ENCODE data around the gene SLC25A14. TPM values are rescaled to one million over a fixed set of nuclear protein-coding genes. Genes with fewer than 3 reads are reported as not detected.
"Not testable (repeated sequence)": the region's sequence is repeated elsewhere in the genome, so short reads cannot be mapped to it uniquely, and the experiment has no call there.

SLC25A14 gene
- total RNA-seq, 1 donor from 2014 or later, result 18.5 TPM

GRCh38 chrX:130330146-130330545, 9.6 kb upstream of the SLC25A14 start:
- Mint-ChIP-seq H3K27me3 (ENCODE audit: low read depth) (peaks cover 17% of the 10 kb centered on the region), H3K9me3 (peaks cover 3% of the 10 kb centered on the region), H3K27ac (ENCODE audit: unreplicated experiment) (no peak overlapping the region), H3K36me3 (ENCODE audit: low read depth) (no peaks in the 10 kb centered on the region), H3K4me3 (no peak overlapping the region), H3K4me1 (peaks cover 5% of the 10 kb centered on the region)
- TF ChIP-seq CTCF (conservative IDR thresholded peaks at IDR 0.05), result no peak
- no peak for DNase-seq (ENCODE audit: low read depth, low spot score)

GRCh38 chrX:130330706-130331105, 9.0 kb upstream of the SLC25A14 start:
- peaks cover 5% of the 10 kb centered on the region for H3K4me1 Mint-ChIP-seq
- no peak overlapping the region for H3K27ac Mint-ChIP-seq (ENCODE audit: unreplicated experiment)
- peaks cover 3% of the 10 kb centered on the region for H3K9me3 Mint-ChIP-seq
- H3K4me3 Mint-ChIP-seq, result no peak overlapping the region
- DNase-seq (ENCODE audit: low read depth, low spot score), result peak; percentile 22
- no peaks in the 10 kb centered on the region for H3K36me3 Mint-ChIP-seq (ENCODE audit: low read depth)
- peaks cover 15% of the 10 kb centered on the region for H3K27me3 Mint-ChIP-seq (ENCODE audit: low read depth)
- TF ChIP-seq CTCF (conservative IDR thresholded peaks at IDR 0.05), result peak; percentile 58

GRCh38 chrX:130336531-130336930, 3.2 kb upstream of the SLC25A14 start:
- H3K36me3 Mint-ChIP-seq (ENCODE audit: low read depth), result no peaks in the 10 kb centered on the region
- H3K27me3 Mint-ChIP-seq (ENCODE audit: low read depth), result no peaks in the 10 kb centered on the region
- no peak overlapping the region for H3K4me3 Mint-ChIP-seq
- H3K9me3 Mint-ChIP-seq, result no peaks in the 10 kb centered on the region
- no peak for DNase-seq (ENCODE audit: low read depth, low spot score)
- no peak overlapping the region for H3K27ac Mint-ChIP-seq (ENCODE audit: unreplicated experiment)
- no peak for TF ChIP-seq CTCF (conservative IDR thresholded peaks at IDR 0.05)
- H3K4me1 Mint-ChIP-seq, result peaks cover 16% of the 10 kb centered on the region

GRCh38 chrX:130338869-130339268, 850 bp upstream of the SLC25A14 start:
- H3K27me3 Mint-ChIP-seq (ENCODE audit: low read depth); H3K27ac Mint-ChIP-seq (ENCODE audit: unreplicated experiment); DNase-seq (ENCODE audit: low read depth, low spot score); H3K36me3 Mint-ChIP-seq (ENCODE audit: low read depth); H3K9me3 Mint-ChIP-seq: not testable (repeated sequence)
- peaks cover 30% of the 10 kb centered on the region for H3K4me1 Mint-ChIP-seq
- peak overlapping the region; percentile 95 for H3K4me3 Mint-ChIP-seq

GRCh38 chrX:130340271-130340670, 552 bp downstream of the SLC25A14 start:
- peak overlapping the region; percentile 95 for H3K4me3 Mint-ChIP-seq
- H3K36me3 Mint-ChIP-seq (ENCODE audit: low read depth), result no peaks in the 10 kb centered on the region
- TF ChIP-seq CTCF (conservative IDR thresholded peaks at IDR 0.05), result no peak

GRCh38 chrX:130343411-130343810, 3.7 kb downstream of the SLC25A14 start:
- Mint-ChIP-seq H3K4me1 (peaks cover 35% of the 10 kb centered on the region), H3K4me3 (no peak overlapping the region), H3K27ac (ENCODE audit: unreplicated experiment) (no peak overlapping the region), H3K9me3 (no peaks in the 10 kb centered on the region), H3K27me3 (ENCODE audit: low read depth) (no peaks in the 10 kb centered on the region), H3K36me3 (ENCODE audit: low read depth) (no peaks in the 10 kb centered on the region)
- no peak for DNase-seq (ENCODE audit: low read depth, low spot score)
- no peak for TF ChIP-seq CTCF (conservative IDR thresholded peaks at IDR 0.05)

More at GRCh38 chrX:130340271-130340670, 552 bp downstream of the SLC25A14 start:
- Mint-ChIP-seq H3K27me3 (ENCODE audit: low read depth) (no peaks in the 10 kb centered on the region), H3K27ac (ENCODE audit: unreplicated experiment) (peak overlapping the region; percentile 79), H3K4me1 (peaks cover 35% of the 10 kb centered on the region), H3K9me3 (no peaks in the 10 kb centered on the region)
- DNase-seq (ENCODE audit: low read depth, low spot score), result no peak
